Activated T-cell treated with anti-CD3 and anti-CD28 coated beads, Interleukin-2, amount 50 U/mL, for 4 hours (primary cell): ENCODE data around the gene WTAP. TPM values are rescaled to one million over a fixed set of nuclear protein-coding genes. Genes with fewer than 3 reads are reported as not detected.
A peak's percentile ranks its signal among the peaks of the same experiment; 100 is the strongest.
"Not testable (repeated sequence)": the region's sequence is repeated elsewhere in the genome, so short reads cannot be mapped to it uniquely, and the experiment has no call there.

Source experiments
- ATAC-seq, 2 donors: fragments of 200-7000 bp; cut with Tn5 transposase; one replicate each; pipeline ENCODE4 v1.10.0; 2021
- DNase-seq: peaks from one replicate; pipeline ENCODE4 v3.0.0-alpha.2; 2020
- H3K27me3 Mint-ChIP-seq: one replicate; pipeline ENCODE4 v1.8.0; 2021; ENCODE audit warnings: low read depth, mixed read lengths
- H3K36me3 Mint-ChIP-seq: one replicate; pipeline ENCODE4 v1.8.0; 2022; ENCODE audit warnings: mixed read lengths; ENCODE audit not compliant: insufficient read depth
- H3K4me1 Mint-ChIP-seq: one replicate; pipeline ENCODE4 v1.8.0; 2021; ENCODE audit warnings: low read depth, mixed read lengths
- H3K4me3 Mint-ChIP-seq: one replicate; pipeline ENCODE4 v1.8.0; 2021; ENCODE audit warnings: mild to moderate bottlenecking, moderate library complexity, mixed read lengths
- H3K9me3 Mint-ChIP-seq: one replicate; pipeline ENCODE4 v1.8.0; 2021; ENCODE audit warnings: mixed read lengths
- total RNA-seq, 3 donors: library from RNA; stranded (reverse); gene quantifications; one replicate each; pipeline ENCODE4 v1.2.1, GENCODE V29; 2021

WTAP gene
- total RNA-seq, 3 donors from 2014 or later = 103 to 108 (median 104) TPM

DNA sequence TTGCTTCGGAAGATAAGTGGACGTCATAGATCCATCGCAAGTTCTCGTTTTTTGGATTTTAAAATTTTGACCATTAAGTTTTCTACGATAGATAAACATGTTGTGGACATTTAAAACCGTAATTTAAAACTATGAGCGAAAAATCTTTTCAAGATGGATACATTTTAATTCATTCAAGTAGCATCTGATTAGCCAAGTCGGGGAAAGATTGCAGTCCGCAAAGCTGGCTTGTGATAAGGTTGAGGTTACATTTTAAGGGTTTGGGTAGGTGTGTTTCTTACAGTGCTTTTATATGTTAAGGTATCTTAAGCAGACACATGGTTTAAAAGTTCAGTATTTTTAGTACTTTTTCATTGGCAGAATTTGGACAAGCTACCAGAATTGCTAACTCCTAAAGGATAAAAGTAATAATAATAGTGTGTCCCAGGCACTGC is 1.2 kb downstream of the WTAP start:
- H3K4me1 Mint-ChIP-seq = peaks cover 46% of the 10 kb centered on the region
- ATAC-seq = no peak
- no peaks in the 10 kb centered on the region for H3K9me3 Mint-ChIP-seq
- DNase-seq = no peak
- H3K36me3 Mint-ChIP-seq = peaks cover 6% of the 10 kb centered on the region
- H3K27me3 Mint-ChIP-seq = no peaks in the 10 kb centered on the region
- H3K4me3 Mint-ChIP-seq = peak overlapping the region; percentile 91

DNA sequence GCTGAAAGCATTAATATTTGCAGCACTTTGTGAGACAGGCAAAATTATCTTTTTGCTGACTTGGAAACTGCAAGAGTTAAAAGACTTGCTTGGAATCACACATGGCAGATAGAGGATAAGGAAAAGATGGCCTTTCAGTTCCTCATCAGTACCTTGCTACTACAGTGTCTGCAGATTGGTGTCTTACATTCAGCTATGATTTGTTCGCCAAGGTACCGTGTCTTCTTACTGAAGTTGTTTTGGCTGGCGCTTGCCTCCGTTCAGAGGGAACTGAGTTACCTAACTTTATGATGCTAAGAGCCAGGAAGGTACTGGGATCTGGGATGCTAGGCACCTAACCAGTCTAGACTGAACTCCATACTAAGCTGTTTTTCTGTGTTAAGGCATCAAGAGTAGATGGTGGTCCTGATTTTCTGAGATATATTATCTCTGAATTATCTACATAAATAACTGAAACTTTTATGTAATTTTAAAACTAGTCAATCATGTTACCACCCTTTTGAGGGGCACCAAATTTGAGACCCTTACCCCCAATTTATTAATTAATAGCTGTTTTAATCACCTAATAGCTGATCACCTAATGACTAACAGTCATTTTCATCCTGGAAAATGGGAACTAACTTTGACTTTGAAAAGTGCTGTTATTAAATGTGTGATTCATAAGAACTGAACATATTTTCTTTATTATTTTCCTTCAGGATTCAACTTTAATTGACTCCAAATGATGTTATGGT is 2.5 kb downstream of the WTAP start:
- ATAC-seq (no peak), DNase-seq (no peak)
- H3K9me3 Mint-ChIP-seq = no peaks in the 10 kb centered on the region
- no peaks in the 10 kb centered on the region for H3K27me3 Mint-ChIP-seq
- peak overlapping the region; percentile 91 for H3K4me3 Mint-ChIP-seq
- H3K36me3 Mint-ChIP-seq = peaks cover 6% of the 10 kb centered on the region
- peaks cover 54% of the 10 kb centered on the region for H3K4me1 Mint-ChIP-seq

DNA sequence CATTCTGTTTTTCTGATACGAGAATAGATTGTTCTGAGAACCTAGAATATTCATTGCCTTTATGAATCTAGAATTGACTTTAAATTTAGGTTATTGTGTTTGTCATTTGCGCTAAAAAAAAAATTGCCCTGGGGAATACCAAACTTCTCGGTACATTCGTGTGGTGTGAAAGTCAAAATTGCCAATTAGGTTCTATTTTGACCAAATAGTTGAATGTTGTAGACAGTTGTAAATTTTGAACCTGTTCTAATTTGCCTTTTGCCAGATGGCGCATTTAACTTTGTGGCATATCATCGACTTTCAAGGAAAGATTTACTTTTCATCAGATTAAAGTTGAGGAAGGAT is 3.0 kb downstream of the WTAP start:
- H3K36me3 Mint-ChIP-seq = peaks cover 6% of the 10 kb centered on the region
- no peak for ATAC-seq
- DNase-seq = no peak
- H3K4me1 Mint-ChIP-seq = peaks cover 59% of the 10 kb centered on the region
- no peaks in the 10 kb centered on the region for H3K9me3 Mint-ChIP-seq
- no peaks in the 10 kb centered on the region for H3K27me3 Mint-ChIP-seq
- H3K4me3 Mint-ChIP-seq = peak overlapping the region; percentile 91

DNA sequence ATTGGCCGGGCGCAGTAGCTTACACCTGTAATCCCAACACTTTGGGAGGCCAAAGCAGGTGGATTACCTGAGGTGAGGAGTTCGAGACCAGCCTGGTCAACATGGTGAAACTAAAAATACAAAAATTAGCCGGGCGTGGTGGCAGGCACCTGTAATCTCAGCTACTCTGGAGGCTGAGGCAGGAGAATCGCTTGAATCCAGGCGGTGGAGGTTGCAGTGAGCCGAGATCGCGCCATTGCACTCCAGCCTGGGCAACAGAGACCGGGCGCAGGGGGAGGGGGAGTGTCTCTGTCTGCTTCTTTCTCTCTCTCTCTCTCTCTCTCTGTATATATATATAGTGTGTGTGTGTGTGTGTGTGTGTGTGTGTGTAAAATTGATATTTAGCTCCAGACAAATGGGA is 5.2 kb downstream of the WTAP start:
- not testable (repeated sequence) for DNase-seq, ATAC-seq, H3K4me3 Mint-ChIP-seq, H3K9me3 Mint-ChIP-seq, H3K27me3 Mint-ChIP-seq, H3K36me3 Mint-ChIP-seq
- H3K4me1 Mint-ChIP-seq = peaks cover 58% of the 10 kb centered on the region

DNA sequence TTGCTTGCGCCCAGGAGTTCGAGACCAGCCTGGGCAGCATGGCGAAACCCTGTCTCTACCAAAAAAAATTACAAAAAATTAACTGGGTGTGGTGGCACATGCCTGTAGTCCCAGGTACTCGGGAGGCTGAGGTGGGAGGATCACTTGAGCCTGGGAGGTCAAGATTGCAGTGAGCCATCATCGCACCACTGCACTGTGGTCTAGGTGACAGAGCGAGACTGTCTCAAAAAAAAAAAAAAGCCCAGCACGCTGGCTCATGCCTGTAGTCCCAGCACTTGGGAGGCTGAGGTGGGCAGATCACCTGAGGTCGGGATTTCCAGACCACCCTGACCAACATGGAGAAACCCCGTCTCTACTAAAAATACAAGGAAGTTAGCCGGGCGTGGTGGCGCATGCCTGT is 6.1 kb downstream of the WTAP start:
- peaks cover 65% of the 10 kb centered on the region for H3K4me1 Mint-ChIP-seq
- H3K9me3 Mint-ChIP-seq, ATAC-seq: not testable (repeated sequence)

DNA sequence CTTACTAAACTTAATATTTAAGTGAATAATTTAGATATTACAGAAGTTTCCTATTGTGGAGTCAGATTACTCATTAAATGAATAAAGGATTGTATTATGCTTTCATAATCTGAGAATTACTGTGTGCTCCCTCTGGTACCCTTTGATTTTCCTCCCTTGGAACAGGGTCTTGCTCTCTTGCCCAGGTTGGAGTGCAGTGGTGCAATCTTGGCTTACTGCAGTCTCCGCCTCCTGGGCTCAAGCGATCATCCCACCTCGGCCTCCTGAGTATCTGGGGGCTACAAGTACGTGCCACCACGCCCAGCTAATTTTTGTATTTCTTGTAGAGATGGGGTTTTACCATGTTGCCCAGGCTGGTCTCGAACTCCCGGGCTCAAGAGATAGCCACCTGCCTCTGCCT is 9.6 kb downstream of the WTAP start:
- Mint-ChIP-seq H3K36me3 (peaks cover 25% of the 10 kb centered on the region), H3K27me3 (no peaks in the 10 kb centered on the region), H3K4me1 (peaks cover 42% of the 10 kb centered on the region), H3K9me3 (no peaks in the 10 kb centered on the region), H3K4me3 (no peak overlapping the region)
- DNase-seq (no peak), ATAC-seq (no peak)

More for the DNA sequence above, 6.1 kb downstream of the WTAP start:
- not testable (repeated sequence) for DNase-seq, H3K27me3 Mint-ChIP-seq, H3K4me3 Mint-ChIP-seq
- H3K36me3 Mint-ChIP-seq = peaks cover 16% of the 10 kb centered on the region

DNA sequence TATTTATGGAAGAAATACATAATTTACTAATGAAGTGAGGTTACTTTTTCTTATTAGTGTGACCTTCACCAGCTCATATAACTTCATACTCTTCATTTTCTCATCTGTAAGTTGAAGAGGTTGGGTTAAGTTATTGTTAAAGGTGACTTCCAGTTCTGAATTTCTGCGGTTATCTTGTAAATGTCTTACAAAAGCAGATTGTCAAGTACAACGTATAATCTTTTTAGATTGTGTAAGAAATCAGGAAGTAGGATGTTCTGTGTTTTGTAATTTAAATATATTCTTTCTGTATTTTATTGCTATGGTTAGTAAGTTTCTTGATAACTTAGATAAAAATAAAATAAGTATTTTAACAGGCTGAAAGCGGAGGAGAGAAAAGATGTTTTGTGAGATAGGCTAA is 12.0 kb downstream of the WTAP start:
- no peak overlapping the region for H3K4me3 Mint-ChIP-seq
- H3K27me3 Mint-ChIP-seq = no peaks in the 10 kb centered on the region
- H3K4me1 Mint-ChIP-seq = peaks cover 33% of the 10 kb centered on the region
- DNase-seq (no peak), ATAC-seq (no peak)
- no peaks in the 10 kb centered on the region for H3K9me3 Mint-ChIP-seq
- H3K36me3 Mint-ChIP-seq = peaks cover 36% of the 10 kb centered on the region

DNA sequence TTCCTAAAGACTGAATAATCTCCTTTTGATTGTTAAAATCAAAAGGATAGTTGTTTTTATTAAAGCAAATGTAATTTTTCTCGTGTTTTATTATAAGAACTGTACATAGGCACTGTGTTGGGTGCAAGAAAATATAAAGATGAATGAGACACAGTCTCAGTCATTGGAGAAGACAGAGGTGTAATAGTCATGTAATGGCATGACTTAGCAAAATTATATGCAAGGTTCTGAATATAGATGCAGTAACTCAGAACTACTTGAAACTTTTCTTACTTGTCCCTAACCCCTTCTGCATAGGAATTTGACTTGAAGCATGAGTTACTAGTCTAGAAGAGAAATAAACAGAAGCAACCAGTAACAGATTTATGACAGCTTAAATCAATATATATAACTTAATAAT is 14.9 kb downstream of the WTAP start:
- Mint-ChIP-seq H3K9me3 (no peaks in the 10 kb centered on the region), H3K36me3 (peaks cover 54% of the 10 kb centered on the region), H3K27me3 (no peaks in the 10 kb centered on the region), H3K4me3 (no peak overlapping the region), H3K4me1 (peaks cover 27% of the 10 kb centered on the region)
- no peak for ATAC-seq
- no peak for DNase-seq

DNA sequence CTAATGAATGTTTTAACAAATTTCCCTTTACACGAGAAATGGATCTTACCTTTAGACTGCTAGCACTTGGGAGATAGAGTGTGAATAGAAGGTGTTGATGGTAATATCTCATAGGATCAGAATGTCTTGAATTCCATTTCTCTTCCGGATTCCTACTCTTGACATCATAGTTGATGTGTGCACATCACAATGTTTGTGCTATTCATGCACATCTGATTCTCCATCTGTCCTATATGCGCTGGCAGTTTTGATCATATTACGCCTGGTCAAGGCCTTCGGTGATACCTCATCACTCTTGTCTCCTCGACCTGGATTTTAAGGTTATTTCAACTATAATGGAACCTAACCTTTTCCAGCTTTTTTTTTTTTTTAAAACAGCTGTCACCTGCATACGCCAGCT is 17.8 kb downstream of the WTAP start:
- no peak for DNase-seq
- no peak overlapping the region for H3K4me3 Mint-ChIP-seq
- peaks cover 63% of the 10 kb centered on the region for H3K36me3 Mint-ChIP-seq
- H3K9me3 Mint-ChIP-seq = no peaks in the 10 kb centered on the region
- peaks cover 14% of the 10 kb centered on the region for H3K4me1 Mint-ChIP-seq
- H3K27me3 Mint-ChIP-seq = no peaks in the 10 kb centered on the region
- no peak for ATAC-seq

DNA sequence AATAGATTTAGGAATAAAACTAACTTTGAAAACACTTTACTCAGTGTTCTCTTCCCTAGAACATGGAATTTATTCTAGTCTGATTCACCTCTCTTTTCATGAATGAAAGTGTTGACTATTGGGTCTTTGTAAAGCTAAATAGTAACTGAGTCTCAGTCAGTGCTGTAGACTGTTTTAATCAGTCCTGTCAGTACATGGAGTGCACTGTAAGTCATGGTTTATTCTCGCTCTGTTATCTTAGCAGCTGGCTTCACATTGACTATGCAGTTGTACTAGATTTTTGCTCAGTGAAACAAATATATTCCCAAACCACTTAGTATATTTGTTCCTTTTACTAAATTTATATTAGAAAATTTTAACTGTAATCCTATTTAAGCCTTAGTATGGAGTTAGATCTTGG is 19.5 kb downstream of the WTAP start:
- no peak for ATAC-seq
- Mint-ChIP-seq H3K4me3 (no peak overlapping the region), H3K4me1 (peaks cover 9% of the 10 kb centered on the region), H3K36me3 (peaks cover 58% of the 10 kb centered on the region), H3K9me3 (no peaks in the 10 kb centered on the region), H3K27me3 (no peaks in the 10 kb centered on the region)
- DNase-seq = no peak

DNA sequence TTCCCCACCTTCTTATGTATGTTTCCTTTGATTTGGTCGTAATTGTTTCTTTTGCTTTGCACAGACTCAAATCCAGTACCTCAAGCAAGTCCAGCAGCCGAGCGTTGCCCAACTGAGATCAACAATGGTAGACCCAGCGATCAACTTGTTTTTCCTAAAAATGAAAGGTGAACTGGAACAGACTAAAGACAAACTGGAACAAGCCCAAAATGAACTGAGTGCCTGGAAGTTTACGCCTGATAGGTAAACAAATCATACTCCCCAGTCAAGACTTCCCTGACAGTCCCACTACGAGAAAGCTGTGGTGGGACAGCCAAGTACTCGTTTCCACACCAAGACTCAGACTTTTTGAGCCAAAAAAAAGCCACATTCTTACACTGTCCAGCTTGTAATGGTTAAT is 20.8 kb downstream of the WTAP start:
- not testable (repeated sequence) for H3K9me3 Mint-ChIP-seq, H3K4me1 Mint-ChIP-seq, ATAC-seq, H3K4me3 Mint-ChIP-seq, DNase-seq, H3K27me3 Mint-ChIP-seq
- H3K36me3 Mint-ChIP-seq = peaks cover 55% of the 10 kb centered on the region

DNA sequence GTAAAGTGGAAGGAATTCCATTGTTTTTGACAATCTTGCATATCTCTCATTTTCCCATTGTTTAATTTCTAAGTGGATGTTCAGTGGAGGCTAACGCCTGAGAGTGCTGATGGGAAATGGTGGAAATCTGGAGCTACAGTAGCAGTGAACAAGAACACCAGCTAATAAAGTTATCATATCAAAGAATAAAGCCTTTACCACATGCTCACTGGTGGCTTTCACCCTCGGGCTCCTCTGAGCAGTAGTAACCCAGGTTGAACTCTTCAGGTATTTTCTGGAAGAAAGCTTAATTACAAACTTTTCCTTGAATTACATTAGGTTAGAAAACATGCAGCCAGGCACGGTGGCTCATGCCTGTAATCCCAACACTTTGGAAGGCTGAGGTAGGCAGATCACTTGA is 24.1 kb downstream of the WTAP start:
- no peaks in the 10 kb centered on the region for H3K9me3 Mint-ChIP-seq
- H3K4me1 Mint-ChIP-seq = peaks cover 2% of the 10 kb centered on the region
- H3K4me3 Mint-ChIP-seq = no peak overlapping the region
- H3K36me3 Mint-ChIP-seq = peaks cover 49% of the 10 kb centered on the region
- H3K27me3 Mint-ChIP-seq = no peaks in the 10 kb centered on the region
- DNase-seq (no peak), ATAC-seq (no peak)

DNA sequence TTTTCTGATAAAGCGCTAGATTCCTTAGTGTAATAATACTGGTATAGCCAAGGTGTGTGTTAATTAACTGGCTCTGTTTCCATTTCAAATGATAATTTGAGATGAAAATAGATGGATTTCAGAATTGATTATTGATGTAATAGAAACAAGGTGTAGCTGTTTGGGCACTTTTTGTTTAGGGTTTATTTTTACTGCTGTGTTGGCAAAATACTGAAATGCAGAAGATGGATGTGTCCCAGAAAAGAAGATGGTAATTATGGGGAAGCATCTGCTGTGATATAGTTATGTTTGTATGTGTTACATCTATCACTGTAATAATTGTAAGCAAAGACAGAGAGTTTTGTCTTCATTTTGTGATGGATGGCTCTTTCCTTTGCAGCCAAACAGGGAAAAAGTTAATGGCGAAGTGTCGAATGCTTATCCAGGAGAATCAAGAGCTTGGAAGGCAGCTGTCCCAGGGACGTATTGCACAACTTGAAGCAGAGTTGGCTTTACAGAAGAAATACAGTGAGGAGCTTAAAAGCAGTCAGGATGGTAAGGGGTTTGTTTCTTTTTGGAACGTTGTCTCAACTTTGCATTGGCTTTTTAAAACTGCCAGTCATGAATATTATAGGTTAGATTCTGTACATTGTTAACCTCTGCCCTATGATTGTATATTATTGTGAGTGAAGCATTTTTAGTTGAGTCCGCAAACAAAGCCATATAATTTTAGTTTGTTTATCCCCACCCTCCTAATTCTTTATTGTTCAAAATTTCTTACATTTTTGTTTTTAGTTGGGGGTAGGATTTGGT is 26.0 kb downstream of the WTAP start:
- DNase-seq (no peak), ATAC-seq (no peak)
- no peak overlapping the region for H3K4me3 Mint-ChIP-seq
- peaks cover 49% of the 10 kb centered on the region for H3K36me3 Mint-ChIP-seq
- peaks cover 5% of the 10 kb centered on the region for H3K4me1 Mint-ChIP-seq
- no peaks in the 10 kb centered on the region for H3K27me3 Mint-ChIP-seq
- H3K9me3 Mint-ChIP-seq = no peaks in the 10 kb centered on the region

DNA sequence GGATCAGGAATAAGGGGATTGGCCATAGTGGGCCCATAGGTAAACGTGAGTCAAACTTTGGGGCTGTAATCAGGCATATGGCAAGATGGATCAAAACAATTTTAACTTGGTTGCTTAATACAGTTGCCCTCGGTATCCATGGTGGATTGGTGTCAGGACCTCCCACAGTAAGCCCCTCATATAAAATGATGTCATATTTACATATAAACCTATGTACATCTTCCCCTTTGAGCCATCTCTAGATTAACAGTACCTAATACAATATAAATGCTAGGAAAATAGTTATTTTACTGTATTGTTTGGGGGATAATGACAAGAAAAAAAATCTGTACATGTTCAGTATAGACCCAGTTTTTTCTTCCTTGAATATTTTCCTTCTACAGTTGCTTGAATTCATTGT is 27.1 kb downstream of the WTAP start:
- Mint-ChIP-seq H3K9me3 (no peaks in the 10 kb centered on the region), H3K36me3 (peaks cover 44% of the 10 kb centered on the region), H3K4me3 (no peak overlapping the region), H3K27me3 (no peaks in the 10 kb centered on the region), H3K4me1 (peaks cover 5% of the 10 kb centered on the region)
- ATAC-seq = no peak
- no peak for DNase-seq
